Liver (tissue), 9 donors: ENCODE measurements around the gene ABHD3. TPM values are rescaled to one million over a fixed set of nuclear protein-coding genes. Genes with fewer than 3 reads are reported as not detected.

Source experiments
- DNase-seq: peaks from one replicate; pipeline ENCODE4 v3.0.0-alpha.2; 2017; ENCODE audit warnings: low spot score
- H3K27ac ChIP-seq, 2 donors: one replicate each; pipeline ENCODE4 v1.7.0; 2013; ENCODE audit warnings: inconsistent platforms in 2 of 2, low read length in 2 of 2, control low read depth in 1 of 2, low read depth in 1 of 2, mild to moderate bottlenecking in 1 of 2
- H3K27me3 ChIP-seq, 4 donors: one replicate each; pipeline versions ENCODE4 v1.6.1 to v1.7.0; 2013; ENCODE audit warnings: low read length in 3 of 4, inconsistent platforms in 1 of 4, mild to moderate bottlenecking in 1 of 4, moderate library complexity in 1 of 4; ENCODE audit not compliant: control insufficient read depth in 4 of 4, insufficient read depth in 4 of 4
- H3K36me3 ChIP-seq, 4 donors: one replicate each; pipeline versions ENCODE4 v1.6.1 to v1.7.0; 2013; ENCODE audit warnings: low read length in 3 of 4, mild to moderate bottlenecking in 3 of 4, low read depth in 1 of 4, moderate library complexity in 1 of 4; ENCODE audit not compliant: control insufficient read depth in 4 of 4, insufficient read depth in 3 of 4
- H3K4me1 ChIP-seq, 4 donors: one replicate each; pipeline versions ENCODE4 v1.6.1 to v1.7.0; 2013; ENCODE audit warnings: low read length in 3 of 4, mild to moderate bottlenecking in 3 of 4, moderate library complexity in 1 of 4; ENCODE audit not compliant: control insufficient read depth in 4 of 4, insufficient read depth in 4 of 4
- H3K4me3 ChIP-seq, 3 donors: one replicate each; pipeline versions ENCODE4 v1.6.1 to v1.7.0; 2013; ENCODE audit warnings: low read length in 3 of 3, control low read depth in 1 of 3, low read depth in 1 of 3, mild to moderate bottlenecking in 1 of 3
- H3K9ac ChIP-seq, 2 donors: one replicate each; pipeline ENCODE4 v1.7.0; 2013; ENCODE audit warnings: low read length in 2 of 2, mild to moderate bottlenecking in 2 of 2, moderate library complexity in 2 of 2, control low read depth in 1 of 2, low read depth in 1 of 2
- H3K9me3 ChIP-seq, 4 donors: one replicate each; pipeline versions ENCODE4 v1.6.1 to v1.7.0; 2013; ENCODE audit warnings: low read length in 3 of 4; ENCODE audit not compliant: control insufficient read depth in 4 of 4
- EGR1 ChIP-seq, 2 donors: IDR thresholded peaks; 2 replicates each; pipeline ENCODE4 v1.6.1; 2016 to 2018; ENCODE audit warnings: antibody characterized with exemption in 2 of 2, low read depth in 2 of 2
- FOXA1 ChIP-seq: IDR thresholded peaks from 2 replicates; pipeline ENCODE4 v1.6.1; 2016; ENCODE audit warnings: antibody characterized with exemption
- FOXA2 ChIP-seq: IDR thresholded peaks from 2 replicates; pipeline ENCODE4 v1.6.1; 2016; ENCODE audit warnings: antibody characterized with exemption
- GABPA ChIP-seq, 2 donors: IDR thresholded peaks in 1 of 2; conservative IDR thresholded peaks in 1 of 2; 2 replicates each; pipeline ENCODE4 v1.6.1; 2016; ENCODE audit warnings: antibody characterized with exemption in 2 of 2, mild to moderate bottlenecking in 1 of 2, moderate library complexity in 1 of 2
- HNF4A ChIP-seq, 2 donors: conservative IDR thresholded peaks; 2 replicates each; pipeline ENCODE4 v1.6.1; 2016; ENCODE audit warnings: antibody characterized with exemption in 2 of 2, mild to moderate bottlenecking in 2 of 2
- JUND ChIP-seq, 2 donors: IDR thresholded peaks; 2 replicates each; pipeline ENCODE4 v1.6.1; 2016; ENCODE audit warnings: antibody characterized with exemption in 2 of 2
- NR2F2 ChIP-seq: IDR thresholded peaks from 2 replicates; pipeline ENCODE4 v1.6.1; 2016; ENCODE audit warnings: antibody characterized with exemption
- RAD21 ChIP-seq, 2 donors: IDR thresholded peaks; 2 replicates each; pipeline ENCODE4 v1.6.1; 2016; ENCODE audit warnings: antibody characterized with exemption in 2 of 2, mild to moderate bottlenecking in 2 of 2
- RXRA ChIP-seq, 2 donors: IDR thresholded peaks; 2 replicates each; pipeline ENCODE4 v1.6.1; 2017 to 2018; ENCODE audit warnings: antibody characterized with exemption in 2 of 2, mild to moderate bottlenecking in 1 of 2
- SP1 ChIP-seq: IDR thresholded peaks from 2 replicates; pipeline ENCODE4 v1.6.1; 2018; ENCODE audit warnings: antibody characterized with exemption, mild to moderate bottlenecking
- TAF1 ChIP-seq: conservative IDR thresholded peaks from 2 replicates; pipeline ENCODE4 v1.6.1; 2016; ENCODE audit warnings: antibody characterized with exemption, mild to moderate bottlenecking
- YY1 ChIP-seq: IDR thresholded peaks from 2 replicates; pipeline ENCODE4 v1.6.1; 2016; ENCODE audit warnings: antibody characterized with exemption, mild to moderate bottlenecking
- WGBS: extraction: QIAGEN DNeasy Blood & Tissue Kit; methylation state at CpG from one replicate; pipeline ENCODE4 v1.1.7; 2013; 5-methylcytosine and 5-hydroxymethylcytosine counted together
- polyA plus RNA-seq, 2 donors: library from polyadenylated mRNA; stranded (reverse) in 1 of 2; unstranded in 1 of 2; fragments of 200-250 nt in 1 of 2; fragments of >200 nt in 1 of 2; fragmentation: Nextera tagmentation in 1 of 2; extraction: Ambion mirVana in 1 of 2; gene quantifications; one replicate each; pipeline versions ENCODE4 v1.2.1 to v1.2.3, GENCODE V29; 2013 to 2015
- total RNA-seq, 2 donors: library from RNA; depleted of rRNA; stranded (reverse); fragments of >200 nt; gene quantifications; one replicate each; pipeline ENCODE4 v1.2.3, GENCODE V29; 2014
- TF ChIP-seq, protein P1 (sequence below): fragments of 150-350 bp; IDR thresholded peaks from 2 replicates; pipeline ENCODE4 v1.5.1; 2017; ENCODE audit warnings: improper control_type of control experiment, low read depth, low read length; ENCODE audit not compliant: missing input control
- TF ChIP-seq, protein P2 (sequence below): IDR thresholded peaks from 2 replicates; pipeline ENCODE4 v1.6.1; 2016; ENCODE audit warnings: antibody characterized with exemption
- TF ChIP-seq, protein P3 (sequence below): IDR thresholded peaks from 2 replicates; pipeline ENCODE4 v1.6.1; 2016; ENCODE audit warnings: antibody characterized with exemption
- TF ChIP-seq, protein P4 (sequence below): IDR thresholded peaks from 2 replicates; pipeline ENCODE4 v1.6.1; 2016; ENCODE audit warnings: antibody characterized with exemption, mild to moderate bottlenecking
- TF ChIP-seq, protein P5 (sequence below): IDR thresholded peaks from 2 replicates; pipeline ENCODE4 v1.6.1; 2016; ENCODE audit warnings: antibody characterized with exemption
- donor health status: healthy.
- donor health status: healthy.
- donor health status: healthy.
- donor health status: healthy.
- donor health status: healthy.

Gene ABHD3
- total and polyA plus RNA-seq, 4 donors: 20.0 to 48.9 (median 33.2) TPM

DNA sequence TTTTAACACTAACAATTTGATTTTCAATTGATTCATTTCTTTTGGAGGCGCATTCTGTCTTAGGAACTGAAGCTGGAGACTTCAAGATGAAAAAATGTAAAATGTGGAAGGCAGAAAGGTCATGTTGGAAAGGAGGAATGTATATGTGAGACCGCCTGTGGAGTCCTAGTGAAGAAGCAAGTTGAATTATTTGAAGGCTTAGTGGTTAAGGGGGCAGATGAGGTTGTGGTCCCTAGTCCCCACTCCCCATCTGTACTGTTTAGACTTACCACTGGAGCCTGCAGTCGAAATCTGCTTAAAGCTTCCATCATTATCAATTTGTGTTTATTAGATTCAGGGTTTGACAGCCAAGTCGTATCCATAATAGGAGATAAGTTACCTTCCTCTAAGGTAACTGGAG is 20.6 kb upstream of the ABHD3 start:
- no peaks in the 10 kb centered on the region for H3K27me3 ChIP-seq
- no peak for TF ChIP-seq GABPA (IDR thresholded peaks at IDR 0.05 in 1 of 2, conservative IDR thresholded peaks at IDR 0.05 in 1 of 2)
- TF ChIP-seq TAF1: no peak
- TF ChIP-seq HNF4A (conservative IDR thresholded peaks at IDR 0.05): no peak
- TF ChIP-seq EGR1 (IDR thresholded peaks at IDR 0.05; ENCODE audit: low read depth in 2 of 2): no peak
- TF ChIP-seq, protein P1, sequence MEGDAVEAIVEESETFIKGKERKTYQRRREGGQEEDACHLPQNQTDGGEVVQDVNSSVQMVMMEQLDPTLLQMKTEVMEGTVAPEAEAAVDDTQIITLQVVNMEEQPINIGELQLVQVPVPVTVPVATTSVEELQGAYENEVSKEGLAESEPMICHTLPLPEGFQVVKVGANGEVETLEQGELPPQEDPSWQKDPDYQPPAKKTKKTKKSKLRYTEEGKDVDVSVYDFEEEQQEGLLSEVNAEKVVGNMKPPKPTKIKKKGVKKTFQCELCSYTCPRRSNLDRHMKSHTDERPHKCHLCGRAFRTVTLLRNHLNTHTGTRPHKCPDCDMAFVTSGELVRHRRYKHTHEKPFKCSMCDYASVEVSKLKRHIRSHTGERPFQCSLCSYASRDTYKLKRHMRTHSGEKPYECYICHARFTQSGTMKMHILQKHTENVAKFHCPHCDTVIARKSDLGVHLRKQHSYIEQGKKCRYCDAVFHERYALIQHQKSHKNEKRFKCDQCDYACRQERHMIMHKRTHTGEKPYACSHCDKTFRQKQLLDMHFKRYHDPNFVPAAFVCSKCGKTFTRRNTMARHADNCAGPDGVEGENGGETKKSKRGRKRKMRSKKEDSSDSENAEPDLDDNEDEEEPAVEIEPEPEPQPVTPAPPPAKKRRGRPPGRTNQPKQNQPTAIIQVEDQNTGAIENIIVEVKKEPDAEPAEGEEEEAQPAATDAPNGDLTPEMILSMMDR: no peak
- no peak for TF ChIP-seq RXRA (IDR thresholded peaks at IDR 0.05)
- TF ChIP-seq, protein P2, sequence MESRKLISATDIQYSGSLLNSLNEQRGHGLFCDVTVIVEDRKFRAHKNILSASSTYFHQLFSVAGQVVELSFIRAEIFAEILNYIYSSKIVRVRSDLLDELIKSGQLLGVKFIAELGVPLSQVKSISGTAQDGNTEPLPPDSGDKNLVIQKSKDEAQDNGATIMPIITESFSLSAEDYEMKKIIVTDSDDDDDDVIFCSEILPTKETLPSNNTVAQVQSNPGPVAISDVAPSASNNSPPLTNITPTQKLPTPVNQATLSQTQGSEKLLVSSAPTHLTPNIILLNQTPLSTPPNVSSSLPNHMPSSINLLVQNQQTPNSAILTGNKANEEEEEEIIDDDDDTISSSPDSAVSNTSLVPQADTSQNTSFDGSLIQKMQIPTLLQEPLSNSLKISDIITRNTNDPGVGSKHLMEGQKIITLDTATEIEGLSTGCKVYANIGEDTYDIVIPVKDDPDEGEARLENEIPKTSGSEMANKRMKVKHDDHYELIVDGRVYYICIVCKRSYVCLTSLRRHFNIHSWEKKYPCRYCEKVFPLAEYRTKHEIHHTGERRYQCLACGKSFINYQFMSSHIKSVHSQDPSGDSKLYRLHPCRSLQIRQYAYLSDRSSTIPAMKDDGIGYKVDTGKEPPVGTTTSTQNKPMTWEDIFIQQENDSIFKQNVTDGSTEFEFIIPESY: no peak
- no peak for TF ChIP-seq NR2F2
- no peak for TF ChIP-seq JUND (IDR thresholded peaks at IDR 0.05)
- TF ChIP-seq, protein P3, sequence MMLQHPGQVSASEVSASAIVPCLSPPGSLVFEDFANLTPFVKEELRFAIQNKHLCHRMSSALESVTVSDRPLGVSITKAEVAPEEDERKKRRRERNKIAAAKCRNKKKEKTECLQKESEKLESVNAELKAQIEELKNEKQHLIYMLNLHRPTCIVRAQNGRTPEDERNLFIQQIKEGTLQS: no peak
- TF ChIP-seq, protein P4, sequence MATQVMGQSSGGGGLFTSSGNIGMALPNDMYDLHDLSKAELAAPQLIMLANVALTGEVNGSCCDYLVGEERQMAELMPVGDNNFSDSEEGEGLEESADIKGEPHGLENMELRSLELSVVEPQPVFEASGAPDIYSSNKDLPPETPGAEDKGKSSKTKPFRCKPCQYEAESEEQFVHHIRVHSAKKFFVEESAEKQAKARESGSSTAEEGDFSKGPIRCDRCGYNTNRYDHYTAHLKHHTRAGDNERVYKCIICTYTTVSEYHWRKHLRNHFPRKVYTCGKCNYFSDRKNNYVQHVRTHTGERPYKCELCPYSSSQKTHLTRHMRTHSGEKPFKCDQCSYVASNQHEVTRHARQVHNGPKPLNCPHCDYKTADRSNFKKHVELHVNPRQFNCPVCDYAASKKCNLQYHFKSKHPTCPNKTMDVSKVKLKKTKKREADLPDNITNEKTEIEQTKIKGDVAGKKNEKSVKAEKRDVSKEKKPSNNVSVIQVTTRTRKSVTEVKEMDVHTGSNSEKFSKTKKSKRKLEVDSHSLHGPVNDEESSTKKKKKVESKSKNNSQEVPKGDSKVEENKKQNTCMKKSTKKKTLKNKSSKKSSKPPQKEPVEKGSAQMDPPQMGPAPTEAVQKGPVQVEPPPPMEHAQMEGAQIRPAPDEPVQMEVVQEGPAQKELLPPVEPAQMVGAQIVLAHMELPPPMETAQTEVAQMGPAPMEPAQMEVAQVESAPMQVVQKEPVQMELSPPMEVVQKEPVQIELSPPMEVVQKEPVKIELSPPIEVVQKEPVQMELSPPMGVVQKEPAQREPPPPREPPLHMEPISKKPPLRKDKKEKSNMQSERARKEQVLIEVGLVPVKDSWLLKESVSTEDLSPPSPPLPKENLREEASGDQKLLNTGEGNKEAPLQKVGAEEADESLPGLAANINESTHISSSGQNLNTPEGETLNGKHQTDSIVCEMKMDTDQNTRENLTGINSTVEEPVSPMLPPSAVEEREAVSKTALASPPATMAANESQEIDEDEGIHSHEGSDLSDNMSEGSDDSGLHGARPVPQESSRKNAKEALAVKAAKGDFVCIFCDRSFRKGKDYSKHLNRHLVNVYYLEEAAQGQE: no peak
- TF ChIP-seq SP1: no peak
- no peak for TF ChIP-seq FOXA1
- TF ChIP-seq YY1: no peak
- TF ChIP-seq, protein P5, sequence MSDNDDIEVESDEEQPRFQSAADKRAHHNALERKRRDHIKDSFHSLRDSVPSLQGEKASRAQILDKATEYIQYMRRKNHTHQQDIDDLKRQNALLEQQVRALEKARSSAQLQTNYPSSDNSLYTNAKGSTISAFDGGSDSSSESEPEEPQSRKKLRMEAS: no peak
- no peak for TF ChIP-seq FOXA2
- no peak overlapping the region for H3K9ac ChIP-seq
- no peaks in the 10 kb centered on the region for H3K4me1 ChIP-seq
- no peak overlapping the region for H3K27ac ChIP-seq
- 88% methylated on average over 4 of the region's 4 CpGs for WGBS
- no peaks in the 10 kb centered on the region for H3K36me3 ChIP-seq
- DNase-seq: no peak
- H3K4me3 ChIP-seq: no peak overlapping the region
- H3K9me3 ChIP-seq: no peaks in the 10 kb centered on the region

DNA sequence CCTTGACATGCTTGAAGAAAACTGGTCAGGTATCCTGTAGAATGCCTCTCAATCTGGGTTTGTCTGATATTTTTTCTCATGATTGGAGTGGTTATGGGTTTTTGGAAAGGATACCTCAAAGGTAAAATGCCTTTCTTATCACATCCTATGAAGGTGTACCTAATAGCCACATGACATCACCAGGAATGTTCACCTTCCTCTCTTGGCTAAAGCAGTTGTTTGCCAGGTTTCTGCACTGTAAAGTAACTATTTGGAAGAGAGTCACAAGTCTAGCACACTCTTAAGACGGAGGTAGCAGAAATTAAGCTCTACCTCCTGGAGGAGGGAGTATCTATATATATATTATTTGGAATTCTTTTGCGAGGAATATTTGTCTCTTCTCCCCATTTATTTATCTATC is 18.1 kb upstream of the ABHD3 start:
- Histone ChIP-seq H3K4me1 (no peaks in the 10 kb centered on the region), H3K9ac (no peak overlapping the region), H3K4me3 (no peak overlapping the region), H3K27me3 (no peaks in the 10 kb centered on the region), H3K9me3 (no peaks in the 10 kb centered on the region), H3K36me3 (no peaks in the 10 kb centered on the region), H3K27ac (no peak overlapping the region)
- WGBS: 94% methylated on average over 2 of the region's 2 CpGs
- DNase-seq: no peak
- TF ChIP-seq, protein P5: no peak
- TF ChIP-seq, protein P2: no peak
- TF ChIP-seq FOXA2 (no peak), RAD21 (IDR thresholded peaks at IDR 0.05) (no peak), TAF1 (no peak), YY1 (no peak)
- TF ChIP-seq, protein P4: no peak
- TF ChIP-seq, protein P3: no peak
